ENCODE results near the gene ACP7.
"Not testable (repeated sequence)": the region's sequence is repeated elsewhere in the genome, so short reads cannot be mapped to it uniquely, and the experiment has no call there.

ACP7 gene

DNA sequence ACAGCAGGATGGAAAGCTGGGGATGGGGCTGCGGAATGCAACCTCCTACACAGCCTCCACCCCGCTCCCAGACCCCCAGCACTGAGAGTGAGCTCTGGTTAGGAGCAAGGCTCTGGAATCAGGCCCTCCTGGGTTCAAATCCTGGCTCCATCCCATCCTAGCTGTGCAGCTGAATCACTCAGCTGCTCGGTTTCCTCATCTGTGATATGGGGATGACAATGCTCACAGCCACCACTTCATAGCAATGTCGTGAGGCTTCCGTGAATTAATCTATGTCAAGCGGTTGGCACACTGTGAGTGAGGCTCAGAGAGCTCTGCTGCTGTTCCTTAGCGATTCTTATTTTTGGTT is 538 bp downstream of the ACP7 start:
- no peak for DNase-seq (ENCODE audit: low read depth)
- no peak overlapping the region for H3K4me3 ChIP-seq (ENCODE audit: low read depth, low read length)
- TF ChIP-seq, protein P1, sequence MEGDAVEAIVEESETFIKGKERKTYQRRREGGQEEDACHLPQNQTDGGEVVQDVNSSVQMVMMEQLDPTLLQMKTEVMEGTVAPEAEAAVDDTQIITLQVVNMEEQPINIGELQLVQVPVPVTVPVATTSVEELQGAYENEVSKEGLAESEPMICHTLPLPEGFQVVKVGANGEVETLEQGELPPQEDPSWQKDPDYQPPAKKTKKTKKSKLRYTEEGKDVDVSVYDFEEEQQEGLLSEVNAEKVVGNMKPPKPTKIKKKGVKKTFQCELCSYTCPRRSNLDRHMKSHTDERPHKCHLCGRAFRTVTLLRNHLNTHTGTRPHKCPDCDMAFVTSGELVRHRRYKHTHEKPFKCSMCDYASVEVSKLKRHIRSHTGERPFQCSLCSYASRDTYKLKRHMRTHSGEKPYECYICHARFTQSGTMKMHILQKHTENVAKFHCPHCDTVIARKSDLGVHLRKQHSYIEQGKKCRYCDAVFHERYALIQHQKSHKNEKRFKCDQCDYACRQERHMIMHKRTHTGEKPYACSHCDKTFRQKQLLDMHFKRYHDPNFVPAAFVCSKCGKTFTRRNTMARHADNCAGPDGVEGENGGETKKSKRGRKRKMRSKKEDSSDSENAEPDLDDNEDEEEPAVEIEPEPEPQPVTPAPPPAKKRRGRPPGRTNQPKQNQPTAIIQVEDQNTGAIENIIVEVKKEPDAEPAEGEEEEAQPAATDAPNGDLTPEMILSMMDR (conservative IDR thresholded peaks at IDR 0.05; ENCODE audit: low read depth, low read length) = no peak

DNA sequence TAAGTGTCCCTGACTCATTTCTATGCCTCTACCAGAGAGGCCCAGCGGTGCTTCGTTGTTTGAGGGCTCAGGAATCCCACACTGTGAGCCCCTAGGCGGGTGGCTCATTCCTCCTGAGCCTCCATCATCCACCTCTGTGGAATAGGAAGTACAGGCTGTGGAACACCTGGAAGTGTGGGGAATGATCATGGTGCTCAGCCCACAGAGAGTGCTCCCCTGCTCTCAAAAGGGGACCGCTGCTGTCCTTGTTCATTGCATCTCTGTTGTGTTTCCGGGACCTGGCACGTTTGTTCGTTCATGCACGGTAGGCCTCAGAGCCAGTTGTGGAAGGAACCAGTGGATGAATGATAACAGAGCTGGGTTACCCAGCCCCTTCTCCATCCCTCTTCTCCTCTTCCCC is 1.2 kb downstream of the ACP7 start:
- TF ChIP-seq, protein P1 (conservative IDR thresholded peaks at IDR 0.05; ENCODE audit: low read depth, low read length) = no peak
- DNase-seq (ENCODE audit: low read depth) = no peak
- no peak overlapping the region for H3K4me3 ChIP-seq (ENCODE audit: low read depth, low read length)

DNA sequence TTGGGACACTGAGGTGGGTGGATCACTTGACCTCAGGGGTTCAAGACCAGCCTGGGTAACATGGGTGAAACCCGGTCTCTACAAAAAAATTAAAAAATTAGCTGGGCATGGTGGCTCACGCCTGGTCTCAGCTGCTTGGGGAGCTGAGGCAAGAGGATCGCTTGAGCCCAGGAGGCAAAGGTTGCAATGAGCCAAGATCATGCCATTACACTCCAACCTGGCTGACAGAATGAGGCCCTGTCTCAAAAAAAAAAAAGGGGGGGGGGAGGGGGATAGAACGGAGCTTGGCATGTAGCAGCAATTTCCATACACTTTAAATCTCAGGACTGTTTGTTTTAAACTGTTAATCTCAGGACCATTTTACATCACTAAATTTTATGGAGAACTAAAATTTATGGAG is 2.2 kb downstream of the ACP7 start:
- TF ChIP-seq, protein P1 (conservative IDR thresholded peaks at IDR 0.05; ENCODE audit: low read depth, low read length) = no peak
- no peak overlapping the region for H3K4me3 ChIP-seq (ENCODE audit: low read depth, low read length)
- DNase-seq (ENCODE audit: low read depth) = no peak

DNA sequence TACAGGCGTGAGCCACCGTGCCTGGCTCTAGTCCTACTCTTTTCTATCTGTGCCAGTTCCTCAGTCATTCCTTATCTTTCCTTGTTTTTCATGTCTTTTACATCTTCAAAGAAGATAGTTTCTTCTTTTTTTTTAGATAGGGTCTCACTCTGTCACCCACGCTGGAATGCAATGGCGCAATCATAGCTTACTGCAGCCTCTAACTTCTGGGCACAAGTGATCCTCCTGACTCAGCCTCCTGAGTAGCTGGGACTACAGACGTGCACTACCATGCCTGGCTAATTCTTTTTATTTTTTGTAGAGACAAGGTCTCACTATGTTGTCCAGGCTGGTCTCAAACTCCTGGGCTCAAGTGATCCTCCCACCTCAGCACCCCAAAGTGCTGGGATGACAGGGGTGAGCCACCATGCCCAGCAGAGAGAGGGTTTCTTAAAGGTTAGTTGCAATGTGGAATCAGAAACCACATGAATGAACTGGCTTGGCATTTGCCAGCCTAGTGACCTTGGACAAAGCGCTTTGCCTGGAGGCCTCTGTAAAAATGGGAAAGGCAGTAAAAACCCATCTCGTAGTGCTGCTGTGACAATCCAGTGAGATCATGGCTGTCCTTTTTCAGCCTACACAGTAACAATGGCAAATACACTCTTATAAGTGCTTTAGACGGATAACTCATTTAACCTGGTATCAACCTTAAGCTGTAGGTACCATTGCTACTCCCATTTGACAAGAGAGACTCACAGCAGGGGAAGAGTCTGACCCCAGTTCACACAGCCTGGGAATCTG is 3.9 kb downstream of the ACP7 start:
- TF ChIP-seq, protein P1 (conservative IDR thresholded peaks at IDR 0.05; ENCODE audit: low read depth, low read length) = no peak
- H3K4me3 ChIP-seq (ENCODE audit: low read depth, low read length) = no peak overlapping the region
- DNase-seq (ENCODE audit: low read depth) = no peak

DNA sequence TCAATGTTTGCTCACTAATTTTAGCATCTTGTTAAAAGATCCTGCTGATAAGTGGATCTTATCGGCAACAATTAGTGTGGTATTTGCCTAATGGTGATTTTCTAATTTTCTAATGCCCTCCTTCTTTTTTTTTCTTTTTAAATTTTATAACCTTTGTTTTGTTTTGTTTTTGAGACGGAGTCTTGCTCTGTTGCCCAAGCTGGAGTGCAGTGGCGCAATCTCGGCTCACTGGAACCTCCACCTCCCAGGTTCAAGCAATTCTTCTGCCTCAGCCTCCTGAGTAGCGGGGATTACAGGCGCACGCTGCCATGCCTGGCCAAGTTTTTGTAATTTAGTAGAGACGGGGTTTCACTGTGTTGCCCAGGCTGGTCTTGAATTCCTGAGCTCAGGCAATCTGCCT is 5.8 kb downstream of the ACP7 start:
- not testable (repeated sequence) for H3K4me3 ChIP-seq (ENCODE audit: low read depth, low read length); DNase-seq (ENCODE audit: low read depth)

GRCh38 chr19:39090881-39091280 is 6.7 kb downstream of the ACP7 start:
- DNase-seq (ENCODE audit: low read depth) = no peak

DNA sequence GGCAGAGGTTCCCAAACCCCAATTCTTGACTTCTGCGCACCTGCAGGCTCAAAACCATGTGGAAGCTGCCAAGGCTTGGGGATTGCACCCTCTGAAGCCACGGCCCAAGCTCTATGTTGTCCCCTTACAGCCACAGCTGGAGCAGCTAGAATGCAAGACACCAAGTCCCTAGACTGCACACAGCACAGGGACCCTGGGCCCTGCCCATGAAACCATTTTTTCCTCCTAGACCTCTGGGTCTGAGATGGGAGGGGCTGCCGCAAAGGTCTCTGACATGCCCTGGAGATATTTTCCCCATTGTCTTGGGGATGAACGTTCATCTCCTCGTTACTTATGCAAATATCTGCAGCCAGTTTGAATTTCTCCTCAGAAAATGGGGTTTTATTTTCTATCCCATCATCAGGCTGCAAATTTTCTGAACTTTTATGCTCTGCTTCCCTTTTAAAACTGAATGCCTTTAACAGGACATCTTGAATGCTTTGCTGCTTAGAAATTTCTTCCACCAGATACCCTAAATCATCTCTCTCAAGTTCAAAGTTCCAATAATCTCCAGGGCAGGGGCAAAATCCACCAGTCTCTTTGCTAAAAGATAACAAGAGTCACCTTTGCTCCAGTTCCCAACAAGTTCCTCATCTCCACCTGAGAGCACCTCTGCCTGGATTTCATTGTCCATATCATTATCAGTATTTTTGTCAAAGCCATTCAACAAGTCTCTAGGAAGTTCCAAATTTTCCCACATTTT is 11.8 kb downstream of the ACP7 start:
- not testable (repeated sequence) for H3K4me3 ChIP-seq (ENCODE audit: low read depth, low read length); DNase-seq (ENCODE audit: low read depth)

More at GRCh38 chr19:39090881-39091280, 6.7 kb downstream of the ACP7 start:
- TF ChIP-seq, protein P1 (conservative IDR thresholded peaks at IDR 0.05; ENCODE audit: low read depth, low read length) = no peak
- no peak overlapping the region for H3K4me3 ChIP-seq (ENCODE audit: low read depth, low read length)

DNA sequence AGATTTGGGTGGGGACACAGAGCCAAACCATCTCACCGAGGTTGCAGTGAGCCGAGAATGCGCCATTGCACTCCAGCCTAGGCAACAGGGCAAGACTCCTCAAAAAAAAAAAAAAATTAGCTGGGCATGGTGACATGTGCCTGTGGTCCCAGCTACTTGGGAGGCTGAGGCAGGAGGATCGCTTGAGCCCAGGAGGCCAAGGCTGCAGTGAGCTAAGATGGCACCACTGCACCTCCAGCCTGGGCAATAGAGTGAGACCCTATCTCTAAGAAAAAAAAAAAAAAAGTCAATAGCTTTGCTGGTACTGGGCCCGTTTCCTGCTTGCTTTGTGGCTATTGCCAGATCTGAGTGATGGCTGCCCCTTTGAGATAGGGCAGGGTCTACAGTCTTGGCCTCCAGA is 13.1 kb downstream of the ACP7 start:
- no peak overlapping the region for H3K4me3 ChIP-seq (ENCODE audit: low read depth, low read length)
- DNase-seq (ENCODE audit: low read depth) = no peak
- TF ChIP-seq, protein P1 (conservative IDR thresholded peaks at IDR 0.05; ENCODE audit: low read depth, low read length) = no peak
